Thoracic aorta (tissue), 2 donors: Measurements from ENCODE around the gene MCAT. TPM values are rescaled to one million over a fixed set of nuclear protein-coding genes. Genes with fewer than 3 reads are reported as not detected.

Source experiments
- ATAC-seq: fragments of 150-250 bp; one replicate; pipeline ENCODE4 v1.8.0; 2017; ENCODE audit warnings: low read depth; ENCODE audit not compliant: insufficient number of reproducible peaks, low FRiP score
- DNase-seq: peaks from one replicate; pipeline ENCODE4 v3.0.0-alpha.2; 2020; ENCODE audit warnings: low spot score
- H3K27ac ChIP-seq, 2 donors: fragments of 200-600 bp; sonication (generic); 1 replicate in 1 of 2; 2 replicates in 1 of 2; pipeline ENCODE4 v1.5.1; 2016; ENCODE audit warnings: mild to moderate bottlenecking in 2 of 2, moderate library complexity in 2 of 2
- H3K27me3 ChIP-seq: fragments of 200-600 bp; sonication (generic); replicated peaks from 2 replicates; pipeline ENCODE4 v1.6.0; 2016; ENCODE audit warnings: mild to moderate bottlenecking; ENCODE audit not compliant: insufficient read depth
- H3K36me3 ChIP-seq: fragments of 200-600 bp; sonication (generic); one replicate; pipeline ENCODE4 v1.5.1; 2016
- H3K4me1 ChIP-seq, 2 donors: fragments of 200-600 bp; sonication (generic); 1 replicate in 1 of 2; 2 replicates in 1 of 2; pipeline versions ENCODE4 v1.5.1 to v1.6.0; 2016; ENCODE audit warnings: low read depth in 2 of 2, mild to moderate bottlenecking in 1 of 2; ENCODE audit not compliant: control insufficient read depth in 1 of 2
- H3K4me3 ChIP-seq: fragments of 200-600 bp; sonication (generic); 2 replicates; pipeline ENCODE4 v1.5.1; 2016; ENCODE audit warnings: mild to moderate bottlenecking
- H3K9me3 ChIP-seq: fragments of 200-600 bp; sonication (generic); 2 replicates; pipeline ENCODE4 v1.5.1; 2016
- total RNA-seq, 2 donors: library from RNA; depleted of rRNA; stranded (reverse); fragments of >200 nt; gene quantifications; one replicate each; pipeline versions ENCODE4 v1.1.0 to v1.2.3, GENCODE V29; 2016
- TF ChIP-seq, protein P1 (sequence below): fragments of 200-600 bp; sonication (generic); IDR thresholded peaks from one replicate; pipeline ENCODE4 v1.5.1; 2019; ENCODE audit warnings: antibody characterized with exemption

Gene MCAT
- total RNA-seq, 2 donors from 2014 or later = 9.5 to 16.1 TPM

DNA sequence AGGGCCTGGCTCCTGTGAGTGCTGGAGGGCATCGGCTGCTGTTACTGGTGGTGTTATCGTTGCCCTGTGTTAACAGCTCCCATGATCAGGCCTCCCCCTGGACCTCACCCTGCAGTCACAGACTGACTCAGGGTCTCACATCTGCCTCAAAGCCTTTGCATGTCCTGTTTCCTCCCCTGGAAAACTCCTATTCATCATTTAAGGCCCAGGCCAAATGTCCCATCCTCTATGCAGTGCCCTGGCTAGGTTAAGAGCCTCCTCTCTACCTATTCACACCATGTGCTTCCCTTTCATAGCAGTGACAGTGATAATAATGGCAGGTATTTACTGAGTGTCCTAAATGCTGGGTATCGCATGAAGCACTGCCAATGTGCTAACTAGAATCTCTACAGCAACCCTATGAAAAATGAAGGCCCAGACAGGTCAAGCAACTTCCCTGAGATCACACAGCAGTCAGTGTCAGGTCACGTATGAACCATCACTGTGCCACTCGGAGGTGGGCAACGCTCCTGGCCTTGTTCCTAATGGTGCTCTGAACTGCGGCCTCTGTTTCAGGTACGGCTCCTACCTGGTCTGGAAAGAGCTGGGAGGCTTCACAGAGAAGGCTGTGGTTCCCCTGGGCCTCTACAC lies 17.4 kb upstream of the MCAT start:
- H3K4me3 ChIP-seq = no peak overlapping the region
- no peak overlapping the region for H3K27ac ChIP-seq
- H3K36me3 ChIP-seq = peaks cover 16% of the 10 kb centered on the region
- DNase-seq (no peak), ATAC-seq (no peak)
- H3K4me1 ChIP-seq = no peaks in the 10 kb centered on the region
- no peaks in the 10 kb centered on the region for H3K27me3 ChIP-seq
- H3K9me3 ChIP-seq = no peaks in the 10 kb centered on the region
- TF ChIP-seq, protein P1, sequence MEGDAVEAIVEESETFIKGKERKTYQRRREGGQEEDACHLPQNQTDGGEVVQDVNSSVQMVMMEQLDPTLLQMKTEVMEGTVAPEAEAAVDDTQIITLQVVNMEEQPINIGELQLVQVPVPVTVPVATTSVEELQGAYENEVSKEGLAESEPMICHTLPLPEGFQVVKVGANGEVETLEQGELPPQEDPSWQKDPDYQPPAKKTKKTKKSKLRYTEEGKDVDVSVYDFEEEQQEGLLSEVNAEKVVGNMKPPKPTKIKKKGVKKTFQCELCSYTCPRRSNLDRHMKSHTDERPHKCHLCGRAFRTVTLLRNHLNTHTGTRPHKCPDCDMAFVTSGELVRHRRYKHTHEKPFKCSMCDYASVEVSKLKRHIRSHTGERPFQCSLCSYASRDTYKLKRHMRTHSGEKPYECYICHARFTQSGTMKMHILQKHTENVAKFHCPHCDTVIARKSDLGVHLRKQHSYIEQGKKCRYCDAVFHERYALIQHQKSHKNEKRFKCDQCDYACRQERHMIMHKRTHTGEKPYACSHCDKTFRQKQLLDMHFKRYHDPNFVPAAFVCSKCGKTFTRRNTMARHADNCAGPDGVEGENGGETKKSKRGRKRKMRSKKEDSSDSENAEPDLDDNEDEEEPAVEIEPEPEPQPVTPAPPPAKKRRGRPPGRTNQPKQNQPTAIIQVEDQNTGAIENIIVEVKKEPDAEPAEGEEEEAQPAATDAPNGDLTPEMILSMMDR = no peak

DNA sequence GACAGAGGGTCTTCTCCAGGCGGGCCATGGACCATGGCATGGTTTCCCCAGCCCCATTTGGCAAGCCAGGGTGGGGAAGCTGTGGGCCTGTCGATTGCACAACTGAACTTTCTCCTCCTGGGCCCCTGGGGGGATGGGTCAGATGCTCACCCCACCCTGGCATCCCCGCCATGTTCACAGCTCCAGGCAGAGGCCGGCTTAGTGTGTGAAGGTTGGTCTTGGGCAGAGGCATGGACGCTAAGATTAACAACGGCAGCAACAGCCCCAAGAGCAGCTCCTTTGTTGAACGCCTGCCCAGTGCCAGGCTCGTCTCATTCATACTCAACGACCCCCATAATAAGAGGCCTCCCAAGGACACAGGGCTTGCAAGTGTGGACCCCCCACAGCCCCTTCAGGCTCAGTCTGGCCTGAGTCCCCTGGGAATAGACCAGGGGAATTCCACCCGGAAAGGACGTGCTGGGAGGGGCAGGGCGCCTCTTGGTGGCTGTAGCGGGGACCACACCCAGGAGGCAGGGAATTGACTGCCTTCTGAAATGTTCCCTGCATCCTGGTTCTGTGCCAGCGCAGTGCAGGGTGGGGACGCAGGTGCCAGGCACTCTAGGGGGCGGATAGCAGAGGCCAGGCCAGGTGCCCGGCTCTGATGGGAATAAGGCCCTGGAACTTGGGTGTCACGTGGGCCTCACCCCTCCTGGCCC lies 16.4 kb upstream of the MCAT start:
- ATAC-seq (no peak), DNase-seq (no peak)
- peaks cover 16% of the 10 kb centered on the region for H3K36me3 ChIP-seq
- no peaks in the 10 kb centered on the region for H3K9me3 ChIP-seq
- TF ChIP-seq, protein P1 = no peak
- no peak overlapping the region for H3K4me3 ChIP-seq
- no peaks in the 10 kb centered on the region for H3K27me3 ChIP-seq
- H3K4me1 ChIP-seq = no peaks in the 10 kb centered on the region
- no peak overlapping the region for H3K27ac ChIP-seq

DNA sequence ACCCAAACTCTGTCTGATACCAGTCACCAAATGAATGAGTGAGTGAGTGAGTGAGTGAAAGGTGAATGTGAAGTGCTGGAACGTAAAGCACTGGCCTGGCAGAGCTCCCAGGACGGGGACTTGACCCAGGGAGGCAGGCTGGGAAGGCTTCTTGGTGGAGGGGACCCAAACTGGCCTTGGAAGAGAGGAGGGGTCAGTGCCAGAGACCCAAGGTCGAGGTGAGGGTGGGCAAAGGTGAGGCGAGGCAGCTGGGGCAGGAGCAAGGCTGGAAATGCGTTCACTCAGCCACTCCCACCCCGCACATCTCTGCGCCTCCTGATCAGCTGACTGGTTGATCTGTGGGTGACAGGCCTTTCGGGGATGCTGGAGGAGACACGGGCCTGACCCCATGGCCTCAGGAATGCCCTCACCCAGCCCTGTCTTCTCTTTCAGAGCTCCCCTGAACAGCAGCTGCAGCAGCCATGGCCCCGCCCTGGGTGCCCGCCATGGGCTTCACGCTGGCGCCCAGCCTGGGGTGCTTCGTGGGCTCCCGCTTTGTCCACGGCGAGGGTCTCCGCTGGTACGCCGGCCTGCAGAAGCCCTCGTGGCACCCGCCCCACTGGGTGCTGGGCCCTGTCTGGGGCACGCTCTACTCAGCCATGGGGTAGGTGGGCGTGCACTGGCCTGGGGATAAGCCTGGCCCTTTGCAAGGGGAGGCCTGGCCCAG lies 15.7 kb upstream of the MCAT start:
- H3K4me3 ChIP-seq = no peak overlapping the region
- TF ChIP-seq, protein P1 = no peak
- H3K36me3 ChIP-seq = peaks cover 16% of the 10 kb centered on the region
- no peaks in the 10 kb centered on the region for H3K9me3 ChIP-seq
- no peak for DNase-seq
- no peaks in the 10 kb centered on the region for H3K27me3 ChIP-seq
- H3K27ac ChIP-seq = no peak overlapping the region
- ATAC-seq = no peak
- peaks cover 0 to 4% of the 10 kb centered on the region in 2 donors for H3K4me1 ChIP-seq

DNA sequence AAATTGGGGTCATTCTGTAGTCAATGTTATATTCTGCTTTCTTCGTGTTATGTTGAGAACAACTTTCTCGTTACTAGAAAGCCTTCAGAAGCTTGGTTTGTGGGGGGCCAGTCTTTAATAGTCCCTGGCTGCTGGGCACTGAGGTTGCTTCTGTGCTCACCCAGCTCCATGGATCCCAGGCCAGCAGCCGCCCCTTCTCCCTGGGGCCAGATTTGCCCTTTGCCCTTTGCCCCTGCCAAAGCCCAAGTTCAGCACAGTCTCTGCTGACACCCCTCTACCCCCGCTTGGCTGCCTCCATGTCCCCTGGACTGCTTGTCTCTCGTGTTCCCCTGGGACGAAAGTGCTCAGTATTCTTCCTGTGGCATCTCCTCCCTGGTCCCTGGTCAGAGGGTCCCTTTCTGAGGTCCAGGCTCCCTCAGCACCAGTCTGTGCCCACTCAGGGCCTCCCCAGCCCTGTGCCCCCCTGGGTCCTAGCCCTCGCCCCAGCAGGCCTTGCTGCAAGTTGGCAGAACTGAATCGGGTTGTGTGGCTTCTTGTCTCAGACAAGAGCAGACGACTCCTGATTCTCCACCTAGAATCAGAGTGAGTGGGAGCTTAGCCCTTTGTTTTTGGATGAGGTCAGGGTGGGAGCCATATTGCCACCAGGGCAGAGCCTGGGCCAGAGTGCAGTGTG lies 14.8 kb upstream of the MCAT start:
- H3K4me1 ChIP-seq = peaks cover under 1 to 7% of the 10 kb centered on the region in 2 donors
- H3K27me3 ChIP-seq = no peaks in the 10 kb centered on the region
- ATAC-seq = no peak
- no peak overlapping the region for H3K4me3 ChIP-seq
- H3K9me3 ChIP-seq = no peaks in the 10 kb centered on the region
- no peak for DNase-seq
- TF ChIP-seq, protein P1 = no peak
- peaks cover 11% of the 10 kb centered on the region for H3K36me3 ChIP-seq
- H3K27ac ChIP-seq = no peak overlapping the region

DNA sequence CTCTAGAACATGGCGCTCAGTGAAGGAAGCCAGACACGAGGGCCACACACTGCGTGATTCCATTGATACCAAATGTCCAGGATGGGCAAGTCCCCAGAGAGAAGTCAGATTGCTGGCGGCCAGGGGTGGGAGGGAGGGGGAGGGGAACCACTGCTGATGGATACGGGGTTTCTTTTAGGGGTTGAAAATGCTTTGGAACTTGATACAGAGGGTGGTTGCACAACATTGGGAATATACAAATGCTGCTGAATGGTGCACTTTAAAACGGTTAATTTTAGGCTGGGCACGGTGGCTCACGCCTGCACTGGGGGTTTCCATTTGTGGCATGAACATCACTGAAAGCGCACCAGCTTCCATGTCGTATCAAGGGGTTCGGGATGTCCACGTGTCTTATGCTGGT lies 13.2 kb upstream of the MCAT start:
- no peaks in the 10 kb centered on the region for H3K9me3 ChIP-seq
- no peak for ATAC-seq
- H3K4me3 ChIP-seq = no peak overlapping the region
- TF ChIP-seq, protein P1 = no peak
- H3K27me3 ChIP-seq = no peaks in the 10 kb centered on the region
- H3K4me1 ChIP-seq = peaks cover 11 to 13% of the 10 kb centered on the region in 2 donors
- no peak for DNase-seq
- H3K36me3 ChIP-seq = peaks cover 8% of the 10 kb centered on the region
- H3K27ac ChIP-seq = no peak overlapping the region
